HepG2 (cell line): ENCODE results near the gene RBM47. TPM values are rescaled to one million over a fixed set of nuclear protein-coding genes. Genes with fewer than 3 reads are reported as not detected.
A peak's percentile ranks its signal among the peaks of the same experiment; 100 is the strongest.

Source experiments
- ATF5 ChIP-seq: sonication (generic); formaldehyde crosslinking; IDR thresholded peaks from 2 replicates; pipeline ENCODE4 v1.4.0; 2020; ENCODE audit warnings: mild to moderate bottlenecking, low read depth, missing genetic modification reagents
- ELF3 ChIP-seq: IDR thresholded peaks from 2 replicates; pipeline ENCODE4 v1.6.1; 2016; ENCODE audit warnings: missing genetic modification reagents, missing compliant biosample characterization
- HNF1B ChIP-seq: sonication (generic); formaldehyde crosslinking; IDR thresholded peaks from 2 replicates; pipeline ENCODE4 v1.5.1; 2020; ENCODE audit warnings: mild to moderate bottlenecking, moderate library complexity, missing genetic modification reagents
- KDM3A ChIP-seq: IDR thresholded peaks from 2 replicates; pipeline ENCODE4 v1.6.1; 2018; ENCODE audit warnings: low read depth, missing compliant biosample characterization
- KDM6A ChIP-seq: IDR thresholded peaks from 2 replicates; pipeline ENCODE4 v1.6.1; 2016; ENCODE audit warnings: low read depth
- PAXIP1 ChIP-seq: sonication (generic); formaldehyde crosslinking; conservative IDR thresholded peaks from 2 replicates; pipeline ENCODE4 v1.4.0; 2020; ENCODE audit warnings: mild to moderate bottlenecking, missing genetic modification reagents, moderate library complexity
- POGZ ChIP-seq: sonication (generic); formaldehyde crosslinking; IDR thresholded peaks from 2 replicates; pipeline ENCODE4 v1.4.0; 2020; ENCODE audit warnings: mild to moderate bottlenecking, missing genetic modification reagents
- RFX3 ChIP-seq: IDR thresholded peaks from 2 replicates; pipeline ENCODE4 v1.6.1; 2016; ENCODE audit warnings: missing biosample characterization, missing genetic modification reagents
- SNAPC2 ChIP-seq: sonication (generic); formaldehyde crosslinking; IDR thresholded peaks from 2 replicates; pipeline ENCODE4 v1.8.1; 2022; ENCODE audit warnings: mild to moderate bottlenecking, missing genetic modification reagents
- SPEN ChIP-seq: sonication (generic); formaldehyde crosslinking; IDR thresholded peaks from 2 replicates; pipeline ENCODE4 v1.5.1; 2020; ENCODE audit warnings: low read depth, mild to moderate bottlenecking, missing genetic modification reagents
- ZNF317 ChIP-seq: sonication (generic); formaldehyde crosslinking; IDR thresholded peaks from 2 replicates; pipeline ENCODE4 v1.5.0; 2020; ENCODE audit warnings: mild to moderate bottlenecking, missing genetic modification reagents
- ZNF326 ChIP-seq: sonication (generic); formaldehyde crosslinking; IDR thresholded peaks from 2 replicates; pipeline ENCODE4 v1.4.0; 2020; ENCODE audit warnings: missing genetic modification reagents, borderline replicate concordance
- ZNF407 ChIP-seq: sonication (generic); formaldehyde crosslinking; IDR thresholded peaks from one replicate; pipeline ENCODE4 v1.5.1; 2020; ENCODE audit warnings: mild to moderate bottlenecking, missing genetic modification reagents; ENCODE audit errors: not compliant biosample characterization
- ZNF556 ChIP-seq: sonication (generic); formaldehyde crosslinking; IDR thresholded peaks from 2 replicates; pipeline ENCODE4 v1.4.0; 2020; ENCODE audit warnings: mild to moderate bottlenecking, missing genetic modification reagents, borderline replicate concordance
- polyA plus RNA-seq, 8 experiments: library from polyadenylated mRNA; depleted of rRNA in 3 of 8; stranded (reverse) in 7 of 8; unstranded in 1 of 8; fragments of >200 nt; fragmentation: Illumina TruSeq in 4 of 8; extraction: Trizol in 4 of 8; gene quantifications; 2 replicates each; pipeline versions ENCODE4 v1.2.1 to v1.2.3, GENCODE V29; 2011 to 2016; ENCODE audit warnings: low read depth in 4 of 8, missing spikeins in 1 of 8, mixed read lengths in 1 of 8; ENCODE audit not compliant: insufficient read depth in 1 of 8
- total RNA-seq, 5 experiments: library from RNA; depleted of rRNA; stranded (reverse); fragments of >200 nt; fragmentation: Illumina TruSeq; extraction: Trizol; gene quantifications; 2 replicates each; pipeline ENCODE4 v1.2.3, GENCODE V29; 2016; ENCODE audit warnings: low read depth in 1 of 5

RBM47 gene
- total and polyA plus RNA-seq, 2 of the 13 experiments (the other 11 are each of a cell fraction or from before 2014, with no cell fraction given), result 1.2 to 2.5 TPM

- TF ChIP-seq HNF1B (CRISPR knock-in tag) (no peak), POGZ (peak; percentile 44; the same call in 1 of the 2 replicates), ATF5 (CRISPR knock-in tag) (no peak), ELF3 (peak; percentile 55; the same call in 1 of the 2 replicates), KDM3A (CRISPR knock-in tag) (no peak), ZNF326 (CRISPR knock-in tag) (no peak), SNAPC2 (CRISPR knock-in tag) (0 out of 2 replicates have a peak, but pooled peaks have one; percentile 29), ZNF556 (CRISPR knock-in tag) (no peak), ZNF317 (CRISPR knock-in tag) (peak; percentile 60), SPEN (CRISPR knock-in tag) (no peak), KDM6A (CRISPR knock-in tag) (no peak), PAXIP1 (CRISPR knock-in tag) (peak; percentile 72), ZNF407 (no peak), RFX3 (no peak)
These were observed 43.2 kb upstream of the RBM47 start (continued) for GRCh38 chr4:40672528-40673522.
